Mesenchymal stem cell (in vitro differentiated cells and primary cell): ENCODE measurements around the gene PTPN22.
"Not testable (repeated sequence)": the region's sequence is repeated elsewhere in the genome, so short reads cannot be mapped to it uniquely, and the experiment has no call there.

Experiments
- DNase-seq: peaks from one replicate; pipeline ENCODE4 v3.0.0-alpha.2; 2013
- H2AFZ ChIP-seq: one replicate; pipeline ENCODE4 v1.6.1; 2013; ENCODE audit warnings: low read depth, mild to moderate bottlenecking, control low read depth, inconsistent platforms, low read length, moderate library complexity
- H2AK5ac ChIP-seq: 2 replicates; pipeline ENCODE4 v1.6.1; 2013; ENCODE audit warnings: low read length, moderate library complexity, mild to moderate bottlenecking, inconsistent platforms; ENCODE audit not compliant: severe bottlenecking
- H2BK120ac ChIP-seq: one replicate; pipeline ENCODE4 v1.6.1; 2013; ENCODE audit warnings: low read depth, mild to moderate bottlenecking, inconsistent platforms, low read length, moderate library complexity
- H2BK12ac ChIP-seq, 2 experiments: one replicate each; pipeline ENCODE4 v1.6.1; 2013; ENCODE audit warnings: inconsistent platforms in 2 of 2, low read length in 2 of 2, mild to moderate bottlenecking in 2 of 2, moderate library complexity in 2 of 2, control low read depth in 1 of 2
- H2BK15ac ChIP-seq: one replicate; pipeline ENCODE4 v1.6.1; 2013; ENCODE audit warnings: mild to moderate bottlenecking, low read depth, inconsistent platforms; ENCODE audit not compliant: poor library complexity, severe bottlenecking
- H2BK5ac ChIP-seq: 2 replicates; pipeline ENCODE4 v1.6.1; 2013; ENCODE audit warnings: low read depth, mild to moderate bottlenecking, low read length, control low read depth, inconsistent platforms; ENCODE audit not compliant: poor library complexity, severe bottlenecking
- H3K14ac ChIP-seq, 2 experiments: one replicate each; pipeline ENCODE4 v1.6.1; 2013; ENCODE audit warnings: inconsistent platforms in 2 of 2, low read length in 2 of 2, control low read depth in 1 of 2, mild to moderate bottlenecking in 1 of 2, moderate library complexity in 1 of 2
- H3K18ac ChIP-seq, 2 experiments: one replicate each; pipeline ENCODE4 v1.6.1; 2013; ENCODE audit warnings: inconsistent platforms in 2 of 2, low read length in 2 of 2, control low read depth in 1 of 2, low read depth in 1 of 2, mild to moderate bottlenecking in 1 of 2
- H3K23ac ChIP-seq, 2 experiments: one replicate each; pipeline ENCODE4 v1.6.1; 2013; ENCODE audit warnings: inconsistent platforms in 2 of 2, low read length in 2 of 2, mild to moderate bottlenecking in 2 of 2, moderate library complexity in 2 of 2, control low read depth in 1 of 2
- H3K27ac ChIP-seq: 2 replicates; pipeline ENCODE4 v1.5.1; 2013; ENCODE audit warnings: mild to moderate bottlenecking, moderate library complexity, low read length, control low read depth, inconsistent platforms; ENCODE audit not compliant: poor library complexity, severe bottlenecking
- H3K27me3 ChIP-seq, 2 experiments: 2 replicates each; pipeline versions ENCODE4 v1.6.1 to v1.7.0; 2013; ENCODE audit warnings: low read length in 2 of 2, mild to moderate bottlenecking in 2 of 2, moderate library complexity in 2 of 2, control low read depth in 1 of 2, inconsistent platforms in 1 of 2; ENCODE audit not compliant: control insufficient read depth in 1 of 2, insufficient read depth in 1 of 2
- H3K36me3 ChIP-seq, 2 experiments: 2 replicates each; pipeline versions ENCODE4 v1.6.1 to v1.7.0; 2013; ENCODE audit warnings: low read length in 2 of 2, control low read depth in 1 of 2, inconsistent platforms in 1 of 2, low read depth in 1 of 2, mild to moderate bottlenecking in 1 of 2; ENCODE audit not compliant: insufficient read depth in 2 of 2, control insufficient read depth in 1 of 2
- H3K4ac ChIP-seq, 2 experiments: one replicate each; pipeline ENCODE4 v1.6.1; 2013; ENCODE audit warnings: inconsistent platforms in 2 of 2, low read length in 2 of 2, mild to moderate bottlenecking in 2 of 2, moderate library complexity in 2 of 2, control low read depth in 1 of 2, low read depth in 1 of 2
- H3K4me1 ChIP-seq: 2 replicates; pipeline ENCODE4 v1.6.1; 2013; ENCODE audit warnings: low read depth, low read length, control low read depth; ENCODE audit not compliant: control insufficient read depth, insufficient read depth
- H3K4me2 ChIP-seq: 2 replicates; pipeline ENCODE4 v1.6.1; 2013; ENCODE audit warnings: low read length, mild to moderate bottlenecking, inconsistent platforms; ENCODE audit not compliant: poor library complexity, severe bottlenecking
- H3K4me3 ChIP-seq, 2 experiments: 2 replicates each; pipeline versions ENCODE4 v1.5.1 to v1.7.0; 2013; ENCODE audit warnings: low read length in 2 of 2, mild to moderate bottlenecking in 2 of 2, control low read depth in 1 of 2, low read depth in 1 of 2; ENCODE audit not compliant: insufficient read depth in 1 of 2
- H3K79me1 ChIP-seq: replicated peaks from 2 replicates; pipeline ENCODE4 v1.6.1; 2013; ENCODE audit warnings: mild to moderate bottlenecking, control low read depth, low read length, inconsistent platforms; ENCODE audit not compliant: poor library complexity, severe bottlenecking
- H3K9ac ChIP-seq: 2 replicates; pipeline ENCODE4 v1.7.0; 2013; ENCODE audit warnings: mild to moderate bottlenecking, low read length, moderate library complexity
- H3K9me3 ChIP-seq: 2 replicates; pipeline ENCODE4 v1.7.0; 2013; ENCODE audit warnings: mild to moderate bottlenecking, low read length; ENCODE audit not compliant: control insufficient read depth
- H4K8ac ChIP-seq: one replicate; pipeline ENCODE4 v1.6.1; 2013; ENCODE audit warnings: inconsistent platforms, mild to moderate bottlenecking, low read length, moderate library complexity
- H4K91ac ChIP-seq: one replicate; pipeline ENCODE4 v1.6.1; 2013; ENCODE audit warnings: mild to moderate bottlenecking, low read length, inconsistent platforms
- WGBS: methylation state at CpG from one replicate; pipeline ENCODE4 v1.1.7; 2013; ENCODE audit warnings: mixed read lengths; 5-methylcytosine and 5-hydroxymethylcytosine counted together

The PTPN22 gene

DNA sequence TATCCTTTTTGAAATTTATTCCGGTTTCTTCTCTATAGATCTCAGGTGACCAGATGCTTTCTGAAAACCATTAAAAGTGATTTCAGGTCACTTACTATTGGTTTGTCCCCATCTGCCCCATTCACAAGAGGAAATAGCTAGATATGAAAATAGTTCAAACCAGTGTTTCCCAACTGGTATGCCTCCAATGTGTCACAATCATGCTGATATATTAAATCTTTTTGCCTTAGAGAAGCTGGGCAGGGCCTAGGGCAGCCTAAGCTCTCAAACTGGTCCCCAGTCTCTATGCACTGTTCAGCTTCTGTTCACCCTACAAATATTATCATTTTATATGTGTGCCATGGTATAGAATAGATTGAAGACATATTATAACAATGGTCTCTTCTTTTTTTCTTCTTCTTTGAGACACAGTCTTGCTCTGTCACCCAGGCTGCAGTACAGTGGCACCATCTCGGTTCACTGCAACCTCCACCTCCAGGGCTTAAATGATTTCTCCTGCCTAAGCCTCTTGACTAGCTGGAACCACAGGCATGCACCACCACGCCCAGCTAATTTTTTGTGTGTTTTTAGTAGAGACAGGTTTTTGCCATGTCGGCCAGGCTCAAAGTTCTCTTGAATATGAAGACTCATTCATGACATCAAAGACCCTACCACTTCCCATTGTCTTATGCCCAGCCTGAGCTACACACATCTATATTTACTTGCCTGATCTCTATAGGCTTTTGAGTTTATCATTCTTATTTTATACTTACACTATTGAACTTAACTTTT, 15.7 kb downstream of the PTPN22 start:
- H2BK12ac ChIP-seq: no peak overlapping the region
- WGBS: 95% methylated on average over 4 of the region's 4 CpGs
- H3K4me1 ChIP-seq: peaks cover 2% of the 10 kb centered on the region
- H2BK15ac ChIP-seq: no peak overlapping the region
- H3K4me3 ChIP-seq: no peak overlapping the region
- H3K36me3 ChIP-seq: no peaks in the 10 kb centered on the region
- H4K91ac ChIP-seq: no peak overlapping the region
- no peaks in the 10 kb centered on the region for H3K79me1 ChIP-seq
- H3K27me3 ChIP-seq: no peaks in the 10 kb centered on the region
- no peak overlapping the region for H3K9ac ChIP-seq
- H3K4ac ChIP-seq: no peak overlapping the region
- H3K23ac ChIP-seq: no peak overlapping the region
- no peak overlapping the region for H4K8ac ChIP-seq
- no peak overlapping the region for H2BK120ac ChIP-seq
- no peak overlapping the region for H3K18ac ChIP-seq
- no peak overlapping the region for H2AK5ac ChIP-seq
- H3K4me2 ChIP-seq: no peak overlapping the region
- H3K27ac ChIP-seq: no peak overlapping the region
- no peak overlapping the region for H2BK5ac ChIP-seq
- no peak overlapping the region for H2AFZ ChIP-seq
- no peak for DNase-seq
- no peaks in the 10 kb centered on the region for H3K9me3 ChIP-seq
- no peak overlapping the region for H3K14ac ChIP-seq

- Histone ChIP-seq H3K27me3 (no peaks in the 10 kb centered on the region), H3K9ac (no peak overlapping the region), H3K27ac (no peak overlapping the region), H3K36me3 (no peaks in the 10 kb centered on the region), H2BK120ac (no peak overlapping the region), H2BK5ac (no peak overlapping the region), H3K79me1 (no peaks in the 10 kb centered on the region), H3K23ac (no peak overlapping the region), H2AK5ac (no peak overlapping the region), H3K9me3 (no peaks in the 10 kb centered on the region), H4K8ac (no peak overlapping the region), H4K91ac (no peak overlapping the region), H3K4me3 (no peak overlapping the region), H3K4ac (no peak overlapping the region), H3K18ac (no peak overlapping the region), H2BK15ac (no peak overlapping the region), H3K4me1 (no peaks in the 10 kb centered on the region), H2BK12ac (no peak overlapping the region), H3K4me2 (no peak overlapping the region), H3K14ac (no peak overlapping the region), H2AFZ (no peak overlapping the region)
- no peak for DNase-seq
- WGBS: no CpG with 5 or more reads among the region's 1 CpG
Observed at GRCh38 chr1:113854234-113854633, 17.3 kb downstream of the PTPN22 start.

GRCh38 chr1:113852694-113853093, 18.8 kb downstream of the PTPN22 start:
- not testable (repeated sequence) for H2BK12ac ChIP-seq

DNA sequence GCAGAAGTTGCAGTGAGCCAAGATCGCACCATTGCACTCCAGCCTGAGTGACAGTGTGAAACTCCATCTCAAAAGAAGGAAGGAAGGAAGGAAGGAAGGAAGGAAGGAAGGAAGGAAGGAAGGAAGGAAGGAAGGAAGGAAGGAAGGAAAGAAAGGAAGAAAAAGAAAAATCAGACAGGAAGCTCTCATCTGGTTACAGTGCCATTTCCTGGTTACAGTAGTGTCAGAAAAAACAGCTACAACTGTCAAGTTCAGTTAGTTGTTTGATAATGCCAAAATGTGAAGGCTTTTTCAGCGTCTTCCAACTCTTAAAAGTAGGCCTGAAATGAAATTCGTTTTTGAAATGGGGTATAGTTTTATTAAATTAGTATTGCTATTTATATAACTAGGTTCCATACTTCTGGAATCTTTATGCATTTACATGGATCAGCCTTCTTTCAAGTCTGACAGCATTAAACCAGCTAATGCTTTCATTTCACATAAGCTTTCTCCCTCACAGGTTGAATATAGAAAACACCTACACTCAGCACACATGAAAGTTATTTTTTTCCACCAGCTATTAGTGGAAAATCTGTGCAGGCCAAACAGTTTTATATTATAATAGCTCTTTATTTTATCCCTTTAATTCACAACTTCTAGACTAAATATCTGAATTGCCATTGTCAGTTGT, 21.2 kb downstream of the PTPN22 start:
- no peaks in the 10 kb centered on the region for H3K79me1 ChIP-seq
- no peak overlapping the region for H2AFZ ChIP-seq
- no peak overlapping the region for H2BK120ac ChIP-seq
- no peak overlapping the region for H3K4ac ChIP-seq
- H3K36me3 ChIP-seq: no peaks in the 10 kb centered on the region
- H3K9me3 ChIP-seq: peaks cover 7% of the 10 kb centered on the region
- no peaks in the 10 kb centered on the region for H3K4me1 ChIP-seq
- no peak for DNase-seq
- H3K27ac ChIP-seq: no peak overlapping the region
- H2BK5ac ChIP-seq: no peak overlapping the region
- no peak overlapping the region for H2BK15ac ChIP-seq
- no peak overlapping the region for H2AK5ac ChIP-seq
- no peak overlapping the region for H3K4me2 ChIP-seq
- WGBS: 97% methylated on average over 1 of the region's 3 CpGs
- H4K91ac ChIP-seq: no peak overlapping the region
- no peak overlapping the region for H3K18ac ChIP-seq
- H3K14ac ChIP-seq: no peak overlapping the region
- H3K9ac ChIP-seq: no peak overlapping the region
- H3K27me3 ChIP-seq: no peaks in the 10 kb centered on the region
- H4K8ac ChIP-seq: no peak overlapping the region
- H2BK12ac ChIP-seq: no peak overlapping the region
- no peak overlapping the region for H3K4me3 ChIP-seq
- no peak overlapping the region for H3K23ac ChIP-seq

More at GRCh38 chr1:113852694-113853093, 18.8 kb downstream of the PTPN22 start:
- H3K4me2 ChIP-seq, H2BK5ac ChIP-seq, H3K4ac ChIP-seq, H2BK120ac ChIP-seq, H3K9me3 ChIP-seq, H2AFZ ChIP-seq, H3K79me1 ChIP-seq, H2BK15ac ChIP-seq, DNase-seq, H3K18ac ChIP-seq, H3K23ac ChIP-seq, H4K91ac ChIP-seq, H2AK5ac ChIP-seq, H3K4me1 ChIP-seq, H3K27me3 ChIP-seq, H3K27ac ChIP-seq, H3K4me3 ChIP-seq, H3K14ac ChIP-seq, H4K8ac ChIP-seq, H3K36me3 ChIP-seq: not testable (repeated sequence)
- peak overlapping the region; percentile 52 for H3K9ac ChIP-seq
- 97% methylated on average over 6 of the region's 6 CpGs for WGBS
